GM13976 (cell line): Measurements from ENCODE around the gene XAB2.
A peak's percentile ranks its signal among the peaks of the same experiment; 100 is the strongest.
"Not testable (repeated sequence)": the region's sequence is repeated elsewhere in the genome, so short reads cannot be mapped to it uniquely, and the experiment has no call there.

ENCODE experiments used
- DNase-seq: peaks from one replicate; pipeline ENCODE4 v3.0.0; 2012; ENCODE audit warnings: low spot score
- in situ Hi-C: fragments of 300-500 bp; cut with MboI; formaldehyde crosslinking; loops from one replicate; pipeline ENCODE4 v1.12.0; 2022; ENCODE audit warnings: low sequenced_read_pairs, mixed read lengths, inconsistent platforms; ENCODE audit not compliant: unreplicated experiment
- TF ChIP-seq, protein P1 (sequence below): IDR thresholded peaks from 2 replicates; pipeline ENCODE4 v1.5.1; 2012; ENCODE audit warnings: borderline replicate concordance, mild to moderate bottlenecking; ENCODE audit not compliant: insufficient read depth; ENCODE audit errors: extremely low read depth, missing control alignments, control extremely low read depth

The XAB2 gene

GRCh38 chr19:7595466-7596133 is 33.7 kb downstream of the XAB2 start, which contains the start of gene CAMSAP3:
Gene CAMSAP3, plus strand, starts transcription at chr19:7595863. Its CDS starts 140 bp downstream, at chr19:7596003.
- in situ Hi-C loops: no loop called here
- TF ChIP-seq, protein P1, sequence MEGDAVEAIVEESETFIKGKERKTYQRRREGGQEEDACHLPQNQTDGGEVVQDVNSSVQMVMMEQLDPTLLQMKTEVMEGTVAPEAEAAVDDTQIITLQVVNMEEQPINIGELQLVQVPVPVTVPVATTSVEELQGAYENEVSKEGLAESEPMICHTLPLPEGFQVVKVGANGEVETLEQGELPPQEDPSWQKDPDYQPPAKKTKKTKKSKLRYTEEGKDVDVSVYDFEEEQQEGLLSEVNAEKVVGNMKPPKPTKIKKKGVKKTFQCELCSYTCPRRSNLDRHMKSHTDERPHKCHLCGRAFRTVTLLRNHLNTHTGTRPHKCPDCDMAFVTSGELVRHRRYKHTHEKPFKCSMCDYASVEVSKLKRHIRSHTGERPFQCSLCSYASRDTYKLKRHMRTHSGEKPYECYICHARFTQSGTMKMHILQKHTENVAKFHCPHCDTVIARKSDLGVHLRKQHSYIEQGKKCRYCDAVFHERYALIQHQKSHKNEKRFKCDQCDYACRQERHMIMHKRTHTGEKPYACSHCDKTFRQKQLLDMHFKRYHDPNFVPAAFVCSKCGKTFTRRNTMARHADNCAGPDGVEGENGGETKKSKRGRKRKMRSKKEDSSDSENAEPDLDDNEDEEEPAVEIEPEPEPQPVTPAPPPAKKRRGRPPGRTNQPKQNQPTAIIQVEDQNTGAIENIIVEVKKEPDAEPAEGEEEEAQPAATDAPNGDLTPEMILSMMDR: no peak
- DNase-seq: peak; percentile 85

GRCh38 chr19:7590256-7590655 is 39.1 kb downstream of the XAB2 start:
- in situ Hi-C loops: no loop called here
- DNase-seq: no peak
- TF ChIP-seq, protein P1: no peak

- TF ChIP-seq, protein P1: no peak
- in situ Hi-C loops: no loop called here
- DNase-seq: no peak
Measured at GRCh38 chr19:7589822-7590221, 39.5 kb downstream of the XAB2 start.

DNA sequence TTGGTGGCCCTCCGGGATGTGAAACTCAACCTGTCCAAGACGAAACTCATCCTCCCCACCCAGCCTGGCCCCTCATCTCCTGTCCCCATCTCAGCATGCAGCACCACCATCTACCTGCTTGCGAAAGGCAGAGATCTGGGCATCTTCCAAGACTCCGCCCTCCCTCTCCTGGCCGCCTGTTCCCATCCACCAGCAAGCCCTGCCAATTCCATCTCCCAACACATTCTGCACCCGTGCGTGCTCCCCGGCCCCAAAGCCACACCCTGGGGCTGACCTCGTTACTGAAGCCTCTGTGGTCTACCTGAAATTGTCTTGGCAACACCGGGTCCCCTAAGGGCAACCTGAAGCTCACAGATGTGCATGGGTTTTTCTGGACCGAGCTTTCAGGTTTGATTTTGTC is 46.9 kb downstream of the XAB2 start:
- in situ Hi-C loops: no loop called here
- no peak for DNase-seq
- TF ChIP-seq, protein P1: no peak

DNA sequence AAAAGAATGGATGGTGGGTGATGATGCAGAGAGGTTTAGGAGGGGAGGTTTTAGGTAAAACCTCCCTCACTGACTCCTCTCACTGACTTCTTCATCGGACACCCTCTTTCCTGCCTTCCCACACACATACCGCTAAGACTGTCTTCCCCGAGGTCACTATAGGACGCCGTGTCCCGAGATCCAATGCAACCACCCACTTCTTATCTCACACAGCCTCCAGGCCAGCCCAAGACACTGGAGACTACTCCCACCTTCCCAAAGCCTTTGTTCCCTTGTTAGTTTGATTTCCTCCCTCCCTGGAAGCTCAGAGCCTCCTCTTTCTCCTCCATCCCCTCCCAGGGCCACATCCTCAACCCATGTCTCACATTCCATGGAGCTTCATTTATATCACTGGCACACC is 50.2 kb downstream of the XAB2 start:
- DNase-seq: no peak
- TF ChIP-seq, protein P1: no peak
- in situ Hi-C loops: no loop called here

- no peak for DNase-seq
- in situ Hi-C loops: no loop called here
- TF ChIP-seq, protein P1: no peak
Measured at GRCh38 chr19:7578127-7578526, 51.2 kb downstream of the XAB2 start.

GRCh38 chr19:7577422-7577821 is 51.9 kb downstream of the XAB2 start:
- in situ Hi-C loops, DNase-seq: not testable (repeated sequence)
